NCI-H748 (cell line): ENCODE data around the gene SCAF4.

Source experiments
- DNase-seq: peaks from one replicate; lab custom pipeline; 2025; ENCODE audit not compliant: unreplicated experiment; lab: John Stamatoyannopoulos, UW

The SCAF4 gene

DNA sequence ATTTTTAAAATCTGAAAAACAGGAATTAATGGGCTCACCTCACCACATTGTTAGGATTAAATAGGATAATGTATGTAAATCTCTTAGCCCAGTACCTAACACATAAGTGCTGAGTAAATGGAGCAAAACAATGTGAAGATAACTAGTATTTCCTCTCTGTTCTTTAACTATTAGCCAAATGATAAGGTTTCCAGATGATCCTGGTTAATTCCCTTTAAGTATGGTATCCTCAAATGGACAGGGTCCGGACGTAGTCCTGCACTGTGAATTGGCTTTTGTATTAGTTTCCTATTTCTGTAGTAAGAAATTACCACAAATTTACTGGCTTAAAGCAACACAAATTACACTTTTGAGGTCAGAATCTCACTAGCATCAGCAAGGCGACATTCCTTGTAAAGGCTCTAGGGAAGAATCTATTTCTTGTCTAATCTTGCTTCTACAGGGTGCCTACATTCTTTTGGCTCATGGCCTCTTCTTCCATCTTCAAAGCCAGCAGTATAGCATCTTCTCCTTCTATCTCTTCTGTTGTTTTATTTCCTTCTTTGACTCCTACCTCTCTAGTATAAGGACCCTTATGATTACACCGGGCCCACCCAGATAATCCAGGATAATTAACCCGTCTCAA, 17.1 kb downstream of the SCAF4 start:
- DNase-seq = no peak

DNA sequence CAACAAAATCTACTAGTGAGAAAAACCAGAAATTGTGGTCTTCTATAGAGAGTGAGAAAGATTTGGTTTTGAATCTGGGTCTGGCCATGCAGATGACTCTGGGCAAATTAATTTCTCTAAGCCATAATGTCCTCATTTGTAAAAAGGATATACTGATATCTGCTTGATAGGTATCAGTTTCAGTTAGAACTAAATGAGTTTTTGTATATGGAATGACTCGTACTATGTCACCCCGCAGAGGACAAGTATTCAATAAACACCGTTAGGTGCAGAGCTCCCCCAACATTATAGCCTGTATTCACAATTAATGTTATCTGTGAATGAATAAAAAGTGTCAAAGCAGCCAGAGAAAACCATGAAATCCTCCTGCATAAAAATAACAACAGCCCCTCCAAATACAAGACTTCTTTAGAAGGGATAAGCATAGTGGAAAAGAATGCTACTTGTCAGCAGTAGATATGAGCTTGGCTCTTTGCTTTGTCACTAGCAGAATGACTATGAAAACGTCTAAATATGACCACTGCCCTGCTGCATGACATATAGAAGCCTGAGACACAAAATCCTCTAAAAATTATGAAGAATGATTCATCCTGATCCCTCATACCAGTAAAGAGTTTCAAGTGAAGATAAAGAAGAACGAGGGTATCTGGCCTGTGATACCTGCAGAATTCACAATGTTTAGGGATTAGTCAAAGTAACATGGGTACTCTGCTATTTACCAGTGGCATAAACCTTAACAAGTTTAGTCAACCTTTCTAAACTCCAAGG, 17.8 kb downstream of the SCAF4 start:
- DNase-seq = no peak

DNA sequence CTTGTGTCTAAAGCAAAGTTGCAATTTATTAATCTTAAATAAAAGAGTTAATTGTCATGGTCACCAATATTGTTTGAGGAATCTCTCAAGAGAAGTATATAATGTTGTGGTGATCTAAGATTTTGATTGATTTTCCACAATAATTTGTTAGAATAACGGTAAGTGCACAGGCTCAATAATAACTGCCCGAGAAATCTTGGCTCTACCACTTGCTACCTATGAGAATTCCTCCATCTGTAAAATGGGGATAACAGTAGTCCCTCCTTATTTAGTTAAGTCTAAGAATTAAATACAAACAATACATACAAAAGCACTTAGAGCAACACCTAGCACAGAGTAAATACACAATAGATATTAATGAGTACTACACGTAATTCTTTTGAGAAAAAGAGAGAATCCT, 18.8 kb downstream of the SCAF4 start:
- no peak for DNase-seq

GRCh38 chr21:31711745-31712285, 20.1 kb downstream of the SCAF4 start:
- no peak for DNase-seq

- no peak for DNase-seq
These were observed 20.6 kb downstream of the SCAF4 start for GRCh38 chr21:31711326-31711725.

GRCh38 chr21:31710586-31710985, 21.3 kb downstream of the SCAF4 start:
- no peak for DNase-seq

GRCh38 chr21:31708541-31708940, 23.4 kb downstream of the SCAF4 start:
- no peak for DNase-seq

GRCh38 chr21:31707499-31707898, 24.4 kb downstream of the SCAF4 start:
- no peak for DNase-seq

DNA sequence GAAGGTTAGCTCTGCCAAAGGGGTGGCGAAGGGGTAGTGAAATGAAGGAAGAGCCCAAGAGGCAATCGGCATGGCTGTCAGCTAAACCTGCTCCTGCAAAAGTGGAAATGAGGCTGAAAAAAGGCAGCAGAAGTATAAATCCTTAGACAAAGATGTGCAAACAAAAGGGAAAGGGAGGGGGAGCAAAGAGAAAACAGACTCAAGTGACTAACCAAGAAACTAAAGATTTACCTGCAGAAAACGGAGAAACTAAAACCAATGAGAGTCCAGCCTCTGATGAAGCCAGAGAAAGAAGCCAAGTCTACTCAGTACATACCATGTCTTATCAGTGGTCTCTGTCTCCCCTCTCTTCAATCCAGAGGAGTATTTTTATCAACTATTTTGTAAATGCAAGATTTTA, 25.4 kb downstream of the SCAF4 start:
- no peak for DNase-seq

DNA sequence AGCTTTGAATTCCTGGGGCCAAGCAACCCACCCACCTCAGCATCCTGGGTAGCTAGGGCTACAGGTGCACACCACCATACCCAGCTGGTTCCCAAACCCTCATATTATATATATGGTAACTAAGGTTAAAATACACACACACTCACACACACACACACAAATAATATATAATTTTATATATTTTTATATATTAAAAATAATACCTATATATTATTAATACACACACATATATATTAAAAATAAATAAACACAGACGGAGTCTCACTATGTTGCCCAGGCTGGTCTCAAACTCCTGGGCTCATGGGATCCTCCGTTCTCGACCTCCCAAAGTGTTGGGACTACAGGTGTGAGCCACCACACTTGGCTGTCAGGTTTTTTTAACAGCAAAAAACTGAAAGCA, 31.9 kb downstream of the SCAF4 start:
- no peak for DNase-seq

- DNase-seq = no peak
These were observed 33.5 kb downstream of the SCAF4 start for GRCh38 chr21:31698461-31698860.

- DNase-seq = no peak
These were observed 35.5 kb downstream of the SCAF4 start for GRCh38 chr21:31696424-31696823.

GRCh38 chr21:31693222-31693621, 38.7 kb downstream of the SCAF4 start:
- DNase-seq = no peak

DNA sequence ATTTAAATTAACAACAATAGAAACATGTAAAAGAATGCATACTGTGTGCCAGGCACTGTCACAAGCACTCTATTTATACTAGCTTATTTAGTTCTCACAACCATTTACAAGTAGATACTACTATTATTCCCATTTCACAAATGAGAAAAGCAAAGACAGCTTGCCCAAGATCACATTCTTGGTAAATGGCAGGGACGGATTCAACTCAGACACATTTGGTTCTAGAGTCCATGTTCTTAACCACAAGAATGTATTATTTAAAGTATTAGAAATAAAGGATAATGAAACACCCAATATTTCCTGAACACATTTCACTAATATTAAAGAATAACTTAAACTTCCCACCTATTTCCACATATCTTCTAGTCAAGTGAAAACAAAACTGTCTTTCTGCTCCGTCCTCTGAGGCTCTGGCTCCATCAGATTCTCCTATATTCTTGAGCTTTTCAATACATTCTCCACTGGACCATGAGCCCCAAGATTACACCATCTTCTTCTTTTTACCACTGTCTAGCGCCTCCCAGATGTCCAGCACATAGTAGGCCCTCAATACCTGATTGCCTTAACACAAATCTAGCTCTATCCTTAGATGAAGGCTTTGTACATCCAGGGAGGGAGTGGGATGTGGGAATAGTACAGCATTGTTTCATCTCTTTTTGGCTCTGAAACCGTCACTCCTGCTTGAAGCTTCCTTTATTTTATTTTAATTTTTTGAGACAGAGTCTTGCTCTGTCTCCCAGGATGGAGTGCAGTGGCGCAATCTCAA, 43.1 kb downstream of the SCAF4 start:
- DNase-seq = no peak

- no peak for DNase-seq
These were observed 44.8 kb downstream of the SCAF4 start for GRCh38 chr21:31687108-31687507.

GRCh38 chr21:31686272-31686915, 45.5 kb downstream of the SCAF4 start:
- no peak for DNase-seq

DNA sequence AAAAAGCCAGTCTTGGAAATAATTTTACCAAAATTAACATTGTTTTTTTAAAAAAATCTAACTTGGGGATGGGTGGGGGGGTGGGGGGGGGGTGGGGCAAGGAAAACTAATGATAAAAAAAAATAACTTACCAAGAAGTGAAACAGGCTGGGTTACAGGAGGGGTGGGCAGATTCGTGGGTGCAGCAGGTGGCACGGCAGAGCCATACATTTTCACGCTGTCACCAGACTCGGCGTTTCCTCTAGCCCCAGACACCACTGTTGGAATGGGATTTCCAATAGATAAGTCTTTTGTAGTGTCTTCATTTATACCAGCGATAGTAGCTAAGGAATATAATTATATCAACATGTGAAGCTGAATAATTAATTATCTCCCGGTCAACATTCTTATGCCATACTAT, 47.0 kb downstream of the SCAF4 start:
- no peak for DNase-seq

- DNase-seq = no peak
These were observed 48.9 kb downstream of the SCAF4 start for GRCh38 chr21:31683029-31683428.

GRCh38 chr21:31682620-31683019, 49.3 kb downstream of the SCAF4 start:
- DNase-seq = no peak

- DNase-seq = no peak
These were observed 53.4 kb downstream of the SCAF4 start for GRCh38 chr21:31678478-31678877.

GRCh38 chr21:31677047-31677446, 54.9 kb downstream of the SCAF4 start:
- no peak for DNase-seq
